Measurements from ENCODE around the gene CDC42BPG.

The CDC42BPG gene

GRCh38 chr11:64859542-64860414 lies 15.3 kb upstream of the CDC42BPG start:
- Histone ChIP-seq H3K36me3 (ENCODE audit: insufficient read depth, low read length) (peaks cover 38% of the 10 kb centered on the region; the same call in 1 of the 2 replicates), H3K4me2 (ENCODE audit: low read length) (peak overlapping the region; percentile 53), H3K4me1 (ENCODE audit: insufficient read depth, low read length, severe bottlenecking) (peaks cover 80% of the 10 kb centered on the region), H3K79me2 (ENCODE audit: insufficient read depth, low read length) (peaks cover 8% of the 10 kb centered on the region; the same call in 1 of the 2 replicates), H2AFZ (ENCODE audit: low read length) (no peak overlapping the region), H3K9me3 (ENCODE audit: low read length) (no peaks in the 10 kb centered on the region), H3K27me3 (ENCODE audit: insufficient read depth, low read length) (no peaks in the 10 kb centered on the region), H3F3A (ENCODE audit: insufficient read depth, low read length) (peaks cover 10% of the 10 kb centered on the region; the same call in 1 of the 2 replicates), H3K27ac (ENCODE audit: low read depth, low read length, poor library complexity, severe bottlenecking) (peak overlapping the region; percentile 99), H3K9me2 (ENCODE audit: low read depth, low read length) (no peaks in the 10 kb centered on the region), H3K9ac (ENCODE audit: low read length) (peak overlapping the region; percentile 59), H4K20me1 (ENCODE audit: insufficient read depth, low read length) (no peaks in the 10 kb centered on the region), H3K4me3 (ENCODE audit: low read depth, low read length, poor library complexity, severe bottlenecking) (peak overlapping the region; percentile 24)
- no peak for TF ChIP-seq EZH2 (IDR thresholded peaks at IDR 0.05; ENCODE audit: borderline replicate concordance, low read length)
- TF ChIP-seq CTCF (IDR thresholded peaks at IDR 0.05; ENCODE audit: low read length) = no peak

GRCh38 chr11:64858467-64859263 lies 14.2 kb upstream of the CDC42BPG start:
- H3K4me1 ChIP-seq (ENCODE audit: insufficient read depth, low read length, severe bottlenecking) = peaks cover 80% of the 10 kb centered on the region
- peak overlapping the region; percentile 59 for H3K9ac ChIP-seq (ENCODE audit: low read length)
- H3K79me2 ChIP-seq (ENCODE audit: insufficient read depth, low read length) = peaks cover 2% of the 10 kb centered on the region; the same call in 1 of the 2 replicates

More at GRCh38 chr11:64858467-64859263, 14.2 kb upstream of the CDC42BPG start:
- Histone ChIP-seq H3K4me2 (ENCODE audit: low read length) (peak overlapping the region; percentile 53), H3K9me2 (ENCODE audit: low read depth, low read length) (no peaks in the 10 kb centered on the region), H3K9me3 (ENCODE audit: low read length) (no peaks in the 10 kb centered on the region), H4K20me1 (ENCODE audit: insufficient read depth, low read length) (no peaks in the 10 kb centered on the region), H3K4me3 (ENCODE audit: low read depth, low read length, poor library complexity, severe bottlenecking) (peak overlapping the region; percentile 24), H3K27ac (ENCODE audit: low read depth, low read length, poor library complexity, severe bottlenecking) (peak overlapping the region; percentile 99), H2AFZ (ENCODE audit: low read length) (no peak overlapping the region), H3F3A (ENCODE audit: insufficient read depth, low read length) (peaks cover 10% of the 10 kb centered on the region; the same call in 1 of the 2 replicates), H3K36me3 (ENCODE audit: insufficient read depth, low read length) (peaks cover 50% of the 10 kb centered on the region), H3K27me3 (ENCODE audit: insufficient read depth, low read length) (no peaks in the 10 kb centered on the region)
- TF ChIP-seq EZH2 (IDR thresholded peaks at IDR 0.05; ENCODE audit: borderline replicate concordance, low read length) (no peak), CTCF (IDR thresholded peaks at IDR 0.05; ENCODE audit: low read length) (no peak)
